Measurements from ENCODE around the gene ITIH2.

DNA sequence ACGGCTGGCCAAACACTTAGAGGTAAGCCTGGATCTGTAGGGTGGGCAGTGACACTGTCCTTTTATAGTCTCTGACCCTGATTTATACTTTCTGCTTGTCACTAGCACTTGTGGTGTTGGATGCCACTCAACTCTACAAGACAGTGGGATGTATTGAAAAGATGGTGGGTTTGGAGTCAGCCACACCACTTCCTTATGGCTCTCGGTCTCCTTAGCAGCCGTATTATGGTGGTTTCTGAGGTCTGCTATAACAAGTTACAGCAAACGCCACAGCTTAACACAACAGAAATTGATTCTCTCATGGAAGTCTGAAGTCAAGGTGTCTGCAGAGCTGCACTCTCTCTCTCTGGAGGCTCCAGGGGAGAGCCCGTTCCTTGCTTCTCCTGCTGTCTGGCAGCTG is 14.7 kb downstream of the ITIH2 start:
- TF ChIP-seq, protein P1, sequence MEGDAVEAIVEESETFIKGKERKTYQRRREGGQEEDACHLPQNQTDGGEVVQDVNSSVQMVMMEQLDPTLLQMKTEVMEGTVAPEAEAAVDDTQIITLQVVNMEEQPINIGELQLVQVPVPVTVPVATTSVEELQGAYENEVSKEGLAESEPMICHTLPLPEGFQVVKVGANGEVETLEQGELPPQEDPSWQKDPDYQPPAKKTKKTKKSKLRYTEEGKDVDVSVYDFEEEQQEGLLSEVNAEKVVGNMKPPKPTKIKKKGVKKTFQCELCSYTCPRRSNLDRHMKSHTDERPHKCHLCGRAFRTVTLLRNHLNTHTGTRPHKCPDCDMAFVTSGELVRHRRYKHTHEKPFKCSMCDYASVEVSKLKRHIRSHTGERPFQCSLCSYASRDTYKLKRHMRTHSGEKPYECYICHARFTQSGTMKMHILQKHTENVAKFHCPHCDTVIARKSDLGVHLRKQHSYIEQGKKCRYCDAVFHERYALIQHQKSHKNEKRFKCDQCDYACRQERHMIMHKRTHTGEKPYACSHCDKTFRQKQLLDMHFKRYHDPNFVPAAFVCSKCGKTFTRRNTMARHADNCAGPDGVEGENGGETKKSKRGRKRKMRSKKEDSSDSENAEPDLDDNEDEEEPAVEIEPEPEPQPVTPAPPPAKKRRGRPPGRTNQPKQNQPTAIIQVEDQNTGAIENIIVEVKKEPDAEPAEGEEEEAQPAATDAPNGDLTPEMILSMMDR (IDR thresholded peaks at IDR 0.05; ENCODE audit: control extremely low read depth in 1 of 3, insufficient read depth in 1 of 3, low read depth in 1 of 3, low read length in 3 of 3): no peak
- no peak for TF ChIP-seq JUN (IDR thresholded peaks at IDR 0.05; ENCODE audit: low read depth, low read length)

All from H1 (cell line).